Activated CD8-positive, alpha-beta memory T cell treated with anti-CD3 and anti-CD28 coated beads, Interleukin-2, amount 10 ng/mL, durations not matched to agents 7 days and 5 days (primary cell): ENCODE data around the gene USP12. TPM values are rescaled to one million over a fixed set of nuclear protein-coding genes. Genes with fewer than 3 reads are reported as not detected.
"Not testable (repeated sequence)": the region's sequence is repeated elsewhere in the genome, so short reads cannot be mapped to it uniquely, and the experiment has no call there.

ENCODE experiments used
- ATAC-seq: fragments of 150-1000 bp; cut with Tn5 transposase; one replicate; pipeline ENCODE4 v1.10.0; 2021; ENCODE audit warnings: moderate library complexity
- CTCF ChIA-PET: fragments of 350-600 bp; sonication (Branson Sonifier 250); formaldehyde crosslinking; loops from one replicate; lab custom pipeline; 2021; ENCODE audit warnings: antibody characterized with exemption; lab: Charles Lee
- DNase-seq: peaks from one replicate; pipeline ENCODE4 v3.0.0-alpha.2; 2020
- H3K27ac Mint-ChIP-seq: one replicate; pipeline ENCODE4 v1.8.0; 2021; ENCODE audit warnings: mild to moderate bottlenecking, mixed read lengths
- H3K27me3 Mint-ChIP-seq: one replicate; pipeline ENCODE4 v1.8.0; 2021; ENCODE audit warnings: mixed read lengths
- H3K36me3 Mint-ChIP-seq: one replicate; pipeline ENCODE4 v1.8.0; 2021; ENCODE audit warnings: mild to moderate bottlenecking, mixed read lengths
- H3K4me1 Mint-ChIP-seq: one replicate; pipeline ENCODE4 v1.8.0; 2021; ENCODE audit warnings: mixed read lengths
- H3K4me3 Mint-ChIP-seq: one replicate; pipeline ENCODE4 v1.8.0; 2021; ENCODE audit warnings: mild to moderate bottlenecking, moderate library complexity, mixed read lengths
- H3K9me3 Mint-ChIP-seq: one replicate; pipeline ENCODE4 v1.8.0; 2022; ENCODE audit warnings: low read depth, mixed read lengths
- total RNA-seq, 2 experiments: library from RNA; stranded (reverse); gene quantifications; one replicate each; pipeline ENCODE4 v1.2.3, GENCODE V29; 2021

Gene USP12
- total RNA-seq, 2 experiments from 2014 or later, result 32.0 to 38.9 TPM

DNA sequence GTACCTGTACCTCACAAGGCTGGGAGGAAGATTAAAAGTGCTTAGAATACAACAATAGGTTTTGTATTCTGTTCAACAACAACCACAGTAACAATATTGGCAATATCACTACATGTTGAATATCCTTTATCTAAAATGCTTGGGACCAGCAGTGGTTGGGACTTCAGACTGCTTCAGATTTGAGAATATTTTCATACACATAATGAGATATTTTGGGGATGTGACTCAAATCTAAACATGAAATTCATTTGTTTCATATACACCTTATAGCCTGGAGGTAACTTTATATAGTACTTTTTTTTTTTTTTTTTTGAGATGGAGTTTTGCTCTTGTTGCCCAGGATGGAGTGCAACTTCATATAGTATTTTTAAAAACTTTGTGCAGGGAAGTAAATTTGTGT is 73.9 kb downstream of the USP12 start:
- CTCF ChIA-PET, result no interaction called here
- H3K4me3 Mint-ChIP-seq, result no peak overlapping the region
- no peaks in the 10 kb centered on the region for H3K9me3 Mint-ChIP-seq
- peaks cover 32% of the 10 kb centered on the region for H3K4me1 Mint-ChIP-seq
- peaks cover 56% of the 10 kb centered on the region for H3K36me3 Mint-ChIP-seq
- no peak overlapping the region for H3K27ac Mint-ChIP-seq
- no peaks in the 10 kb centered on the region for H3K27me3 Mint-ChIP-seq
- ATAC-seq, result no peak
- DNase-seq, result no peak

DNA sequence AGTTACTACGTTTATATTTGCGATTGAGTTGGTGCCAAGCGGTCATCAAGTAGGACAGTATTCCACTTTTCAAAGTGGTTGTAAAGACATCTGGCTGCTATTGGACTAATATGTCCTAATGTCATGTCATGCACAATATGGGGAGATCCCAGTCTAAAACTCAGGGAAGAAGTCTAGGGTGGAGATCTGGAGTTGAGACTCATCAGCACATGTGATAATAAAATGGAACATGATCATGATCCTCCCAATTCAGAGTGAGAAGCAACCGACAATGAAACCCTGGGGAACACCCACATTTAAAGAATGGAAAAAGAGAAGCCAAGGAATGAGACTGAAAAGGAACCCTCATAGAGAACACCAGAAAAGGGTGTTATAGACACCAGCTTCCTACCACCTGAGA is 80.2 kb downstream of the USP12 start:
- Mint-ChIP-seq H3K9me3 (no peaks in the 10 kb centered on the region), H3K4me1 (peaks cover 5% of the 10 kb centered on the region), H3K27me3 (no peaks in the 10 kb centered on the region), H3K36me3 (peaks cover 64% of the 10 kb centered on the region), H3K4me3 (no peak overlapping the region), H3K27ac (no peak overlapping the region)
- CTCF ChIA-PET, result interaction anchor here (1.4 kb wide), 1 partner anchor 41 kb away, joined by 3 read pairs; no protein-coding TSS in a partner anchor
- DNase-seq, result no peak
- no peak for ATAC-seq

DNA sequence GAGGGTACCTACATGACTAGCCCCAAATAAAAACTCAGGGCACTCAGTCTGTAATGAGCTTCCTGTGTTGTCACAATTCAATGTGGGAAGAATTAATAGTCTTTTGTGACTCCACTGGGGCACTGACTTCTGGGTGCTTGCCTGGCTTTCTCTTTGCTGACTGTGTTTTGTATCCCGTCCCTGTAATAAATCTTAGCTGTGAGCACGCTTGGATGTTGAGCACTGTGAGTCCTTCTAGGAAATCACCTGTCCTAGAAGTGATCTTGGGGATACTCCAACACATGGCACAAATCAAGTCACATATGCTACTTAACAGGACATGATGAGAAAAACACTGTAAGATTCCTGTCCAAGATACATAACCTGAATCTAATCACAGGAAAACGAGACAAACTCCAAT is 83.0 kb downstream of the USP12 start:
- no peak for DNase-seq
- CTCF ChIA-PET, result interaction anchor here (0.6 to 1.0 kb wide), 2 partner anchors 26 to 155 kb away, joined by 3 read pairs; no protein-coding TSS in a partner anchor
- no peaks in the 10 kb centered on the region for H3K27me3 Mint-ChIP-seq
- no peaks in the 10 kb centered on the region for H3K9me3 Mint-ChIP-seq
- H3K36me3 Mint-ChIP-seq, result peaks cover 62% of the 10 kb centered on the region
- no peak for ATAC-seq
- peaks cover 8% of the 10 kb centered on the region for H3K4me1 Mint-ChIP-seq
- no peak overlapping the region for H3K4me3 Mint-ChIP-seq
- no peak overlapping the region for H3K27ac Mint-ChIP-seq

DNA sequence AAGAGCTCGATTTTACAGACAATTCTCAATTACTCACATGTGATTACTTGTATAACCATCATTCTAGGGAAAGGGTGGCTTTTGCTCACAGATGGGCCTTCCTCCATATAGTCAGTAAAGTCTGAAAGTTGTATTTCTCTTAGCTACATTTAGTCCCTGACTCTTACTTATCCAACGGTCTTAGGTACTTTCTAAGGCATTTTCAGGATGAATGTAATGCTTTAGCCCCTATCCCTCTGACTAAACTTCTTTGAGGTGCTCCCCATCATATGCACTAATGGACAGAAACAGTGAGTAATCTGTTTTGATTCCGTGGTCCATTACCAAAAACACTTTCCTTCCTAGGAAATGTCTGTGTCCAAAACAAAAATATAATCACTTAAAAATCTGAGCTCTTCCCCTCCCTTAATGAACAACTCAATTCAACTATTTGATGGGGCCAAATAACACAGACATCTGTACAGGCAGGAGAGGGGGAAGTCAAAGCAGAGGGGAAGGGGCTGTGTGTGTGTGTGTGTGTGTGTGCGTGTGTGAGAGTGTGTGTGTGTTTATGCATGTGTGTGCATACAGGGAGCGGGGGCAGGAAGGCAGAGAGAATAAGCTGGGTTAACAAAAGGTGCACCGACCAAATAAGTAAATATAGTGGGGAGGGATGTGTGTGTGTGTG is 84.9 kb downstream of the USP12 start:
- peaks cover 58% of the 10 kb centered on the region for H3K36me3 Mint-ChIP-seq
- H3K4me3 Mint-ChIP-seq, result no peak overlapping the region
- DNase-seq (no peak), ATAC-seq (no peak)
- CTCF ChIA-PET, result interaction anchor here (1.1 kb wide), 1 partner anchor 79 kb away, joined by 3 read pairs; no protein-coding TSS in a partner anchor
- peaks cover 17% of the 10 kb centered on the region for H3K4me1 Mint-ChIP-seq
- no peaks in the 10 kb centered on the region for H3K9me3 Mint-ChIP-seq
- H3K27ac Mint-ChIP-seq, result no peak overlapping the region
- no peaks in the 10 kb centered on the region for H3K27me3 Mint-ChIP-seq

DNA sequence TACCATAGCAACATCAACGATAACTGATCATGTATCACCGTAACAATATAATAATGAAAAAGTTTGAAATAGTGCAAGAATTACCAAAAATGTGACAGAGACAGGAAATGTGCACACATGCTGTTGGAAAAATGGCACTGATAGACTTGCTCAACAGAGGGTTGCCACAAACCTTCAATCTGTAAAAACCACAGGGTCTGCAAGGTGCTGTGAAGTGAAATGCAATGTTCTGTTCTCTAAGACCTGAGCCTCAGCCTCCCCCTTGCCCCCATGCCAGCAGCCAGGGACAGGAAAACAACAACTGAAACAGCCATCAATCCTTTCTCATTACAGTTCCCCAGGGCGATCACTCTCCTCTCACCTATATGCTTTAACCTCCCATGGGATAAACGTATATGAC is 88.4 kb downstream of the USP12 start:
- DNase-seq (no peak), ATAC-seq (no peak)
- no peaks in the 10 kb centered on the region for H3K27me3 Mint-ChIP-seq
- H3K4me3 Mint-ChIP-seq, result no peak overlapping the region
- no peak overlapping the region for H3K27ac Mint-ChIP-seq
- CTCF ChIA-PET, result no interaction called here
- peaks cover 45% of the 10 kb centered on the region for H3K36me3 Mint-ChIP-seq
- no peaks in the 10 kb centered on the region for H3K9me3 Mint-ChIP-seq
- peaks cover 39% of the 10 kb centered on the region for H3K4me1 Mint-ChIP-seq

DNA sequence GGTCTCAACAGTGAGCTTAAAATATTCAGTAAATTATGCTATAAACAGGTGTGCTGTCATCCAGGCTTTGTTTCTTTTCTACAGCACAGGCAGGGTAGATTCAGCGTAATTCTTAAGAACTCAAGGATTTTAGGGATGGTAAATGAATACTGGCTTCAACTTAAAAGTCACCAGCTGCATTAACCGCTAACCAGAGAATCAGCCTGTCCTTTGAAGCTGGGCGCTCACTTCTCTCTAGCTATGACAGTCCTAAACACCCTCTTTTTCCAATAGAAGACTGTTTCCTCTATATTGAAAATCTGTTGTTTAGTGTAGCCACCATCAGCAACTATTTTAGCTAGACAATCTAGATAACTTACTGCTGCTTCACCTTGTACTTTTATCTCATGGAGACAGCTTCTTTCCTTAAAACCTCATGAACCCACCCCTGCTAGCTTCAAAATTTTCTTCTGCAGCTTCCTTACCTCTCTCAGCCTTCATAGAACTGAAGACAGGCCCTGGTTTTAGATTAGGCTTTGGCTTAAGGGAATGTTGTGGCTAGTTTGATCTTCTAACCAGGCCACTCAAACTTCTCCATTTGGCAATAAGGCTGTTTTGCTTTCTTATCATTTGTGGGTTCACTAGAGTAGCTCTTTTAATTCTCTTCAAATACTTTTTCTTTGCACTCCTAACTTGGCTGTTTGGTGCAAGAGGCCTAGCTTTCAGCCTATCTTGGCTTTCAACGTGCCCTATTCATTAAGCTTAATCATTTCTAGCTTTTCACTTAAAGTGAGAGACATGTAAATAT is 89.5 kb downstream of the USP12 start:
- no peaks in the 10 kb centered on the region for H3K27me3 Mint-ChIP-seq

DNA sequence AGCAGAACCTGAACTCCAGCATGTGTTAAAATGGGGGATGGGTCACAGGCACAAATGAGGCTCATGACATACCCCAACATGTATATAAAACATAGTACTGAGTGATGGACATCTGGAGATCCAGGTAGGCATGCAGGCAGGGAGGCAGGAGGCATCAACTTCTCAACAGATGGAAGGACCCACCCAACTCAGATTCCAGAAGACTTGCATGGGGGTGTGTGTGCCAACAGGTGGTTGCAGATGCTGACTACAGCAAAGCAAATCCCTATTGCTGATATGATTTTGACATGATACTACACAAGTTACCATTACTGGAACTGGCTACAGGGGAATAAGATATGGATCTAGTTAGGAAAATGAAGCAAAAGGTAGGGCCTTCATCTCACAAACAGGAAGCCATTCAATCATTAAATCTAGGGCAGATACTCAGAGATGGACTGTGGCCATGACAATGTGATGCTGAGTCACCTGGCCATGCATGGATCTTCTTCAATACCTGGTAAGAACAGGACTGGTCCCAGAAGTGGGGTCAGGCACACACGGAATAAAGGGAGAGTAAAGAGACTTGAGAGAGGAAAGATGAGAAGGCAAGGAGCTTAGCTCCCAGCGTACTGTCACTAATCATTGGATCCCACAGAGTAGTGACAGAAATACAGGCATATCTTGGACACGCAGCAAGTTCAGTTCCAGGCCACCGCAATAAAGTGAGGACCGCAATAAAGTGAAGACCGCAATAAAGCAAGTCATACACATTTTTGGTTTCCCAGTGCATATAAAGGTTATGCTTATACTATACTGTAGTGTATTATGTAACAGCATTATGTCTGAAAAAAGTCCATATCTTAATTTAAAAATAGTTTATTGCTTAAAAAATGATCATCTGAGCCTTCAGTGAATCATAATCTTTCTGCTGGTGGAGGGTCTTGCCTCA is 91.3 kb downstream of the USP12 start:
- H3K4me3 Mint-ChIP-seq, result no peak overlapping the region
- CTCF ChIA-PET, result interaction anchor here (1.4 kb wide), 1 partner anchor 13 kb away, joined by 3 read pairs; no protein-coding TSS in a partner anchor
- H3K27ac Mint-ChIP-seq, result no peak overlapping the region
- H3K27me3 Mint-ChIP-seq, result no peaks in the 10 kb centered on the region
- peaks cover 38% of the 10 kb centered on the region for H3K36me3 Mint-ChIP-seq
- peaks cover 38% of the 10 kb centered on the region for H3K4me1 Mint-ChIP-seq
- DNase-seq (no peak), ATAC-seq (peak; percentile 23)
- H3K9me3 Mint-ChIP-seq, result no peaks in the 10 kb centered on the region

More for the DNA sequence above, 89.5 kb downstream of the USP12 start:
- ATAC-seq, result no peak
- peaks cover 42% of the 10 kb centered on the region for H3K4me1 Mint-ChIP-seq
- no peak overlapping the region for H3K4me3 Mint-ChIP-seq
- H3K36me3 Mint-ChIP-seq, result peaks cover 43% of the 10 kb centered on the region
- H3K9me3 Mint-ChIP-seq, result no peaks in the 10 kb centered on the region
- no peak overlapping the region for H3K27ac Mint-ChIP-seq
- DNase-seq, result no peak
- CTCF ChIA-PET, result no interaction called here

DNA sequence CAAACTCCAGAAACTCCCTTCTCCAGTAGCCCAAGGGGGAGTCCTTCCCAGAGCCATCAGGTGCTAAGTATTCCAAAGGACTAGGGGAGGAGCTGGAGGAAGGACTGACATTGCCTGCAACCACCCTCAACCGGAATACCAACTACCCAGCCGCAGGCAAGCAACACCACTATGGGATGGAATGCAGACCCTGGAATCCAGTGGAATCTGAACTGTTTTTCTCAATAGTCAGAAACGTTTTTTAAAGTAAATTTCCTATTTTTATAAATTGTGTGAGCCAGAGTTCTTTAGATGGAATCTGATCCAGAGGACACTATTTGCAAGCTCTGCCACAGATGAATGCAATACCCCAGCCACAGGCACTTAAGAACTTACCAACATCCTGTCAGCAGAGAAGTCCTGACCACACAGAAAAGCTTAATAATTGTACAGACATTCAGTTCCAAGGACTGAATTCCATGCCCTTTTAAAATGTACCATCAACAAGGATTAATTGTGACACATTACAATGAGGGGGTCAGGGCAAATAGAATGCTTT is 92.1 kb downstream of the USP12 start:
- no peaks in the 10 kb centered on the region for H3K27me3 Mint-ChIP-seq
- H3K9me3 Mint-ChIP-seq, result no peaks in the 10 kb centered on the region
- DNase-seq, result no peak
- ATAC-seq, result peak; percentile 36
- peaks cover 36% of the 10 kb centered on the region for H3K4me1 Mint-ChIP-seq
- CTCF ChIA-PET, result interaction anchor here (1.4 kb wide), 1 partner anchor 12 kb away, joined by 3 read pairs; no protein-coding TSS in a partner anchor
- peaks cover 37% of the 10 kb centered on the region for H3K36me3 Mint-ChIP-seq
- H3K27ac Mint-ChIP-seq, result peak overlapping the region; percentile 25
- H3K4me3 Mint-ChIP-seq, result no peak overlapping the region

DNA sequence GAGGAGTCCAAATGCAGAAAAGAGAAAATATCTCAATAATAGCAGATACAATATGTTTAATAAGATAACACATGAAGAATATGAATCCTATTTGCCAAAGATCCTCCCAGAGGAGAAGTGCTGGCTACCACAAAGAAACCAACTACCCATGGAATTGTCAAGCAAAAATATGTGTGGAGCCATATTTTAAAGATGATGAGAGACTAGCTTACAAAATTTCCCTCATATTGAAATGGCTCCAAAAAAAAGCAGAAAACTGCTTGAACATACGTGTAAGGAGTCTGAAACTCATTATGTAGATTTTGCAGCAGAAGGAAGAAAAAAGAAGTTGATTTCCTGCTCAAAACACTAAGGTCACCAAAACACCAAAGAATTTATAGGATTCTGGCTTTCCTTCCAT is 94.2 kb downstream of the USP12 start:
- DNase-seq, result no peak
- no peak overlapping the region for H3K4me3 Mint-ChIP-seq
- no peaks in the 10 kb centered on the region for H3K27me3 Mint-ChIP-seq
- H3K9me3 Mint-ChIP-seq, result no peaks in the 10 kb centered on the region
- CTCF ChIA-PET, result no interaction called here
- peaks cover 28% of the 10 kb centered on the region for H3K4me1 Mint-ChIP-seq
- ATAC-seq, result no peak
- H3K36me3 Mint-ChIP-seq, result peaks cover 43% of the 10 kb centered on the region
- H3K27ac Mint-ChIP-seq, result no peak overlapping the region

DNA sequence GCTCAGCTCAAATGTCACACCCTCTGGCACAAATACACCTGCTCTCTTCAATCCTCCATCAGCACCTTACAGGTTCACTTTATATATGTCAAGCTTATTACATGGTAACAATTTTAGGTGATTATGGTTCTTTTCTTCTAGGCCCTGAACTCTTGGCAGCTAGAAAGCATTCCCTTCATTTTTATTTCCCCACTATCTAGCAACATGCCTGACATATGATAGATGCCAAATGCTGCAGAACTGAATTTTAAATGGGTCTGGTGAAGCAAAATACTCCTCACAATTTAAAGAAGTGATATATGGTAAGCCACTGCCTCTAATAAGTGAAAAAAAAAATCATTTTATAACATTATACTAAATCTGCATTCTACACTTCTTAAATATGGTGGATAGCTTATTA is 95.2 kb downstream of the USP12 start:
- Mint-ChIP-seq H3K27me3 (no peaks in the 10 kb centered on the region), H3K27ac (no peak overlapping the region), H3K9me3 (no peaks in the 10 kb centered on the region), H3K4me3 (no peak overlapping the region), H3K36me3 (peaks cover 45% of the 10 kb centered on the region), H3K4me1 (peaks cover 26% of the 10 kb centered on the region)
- DNase-seq (no peak), ATAC-seq (no peak)
- CTCF ChIA-PET, result no interaction called here

DNA sequence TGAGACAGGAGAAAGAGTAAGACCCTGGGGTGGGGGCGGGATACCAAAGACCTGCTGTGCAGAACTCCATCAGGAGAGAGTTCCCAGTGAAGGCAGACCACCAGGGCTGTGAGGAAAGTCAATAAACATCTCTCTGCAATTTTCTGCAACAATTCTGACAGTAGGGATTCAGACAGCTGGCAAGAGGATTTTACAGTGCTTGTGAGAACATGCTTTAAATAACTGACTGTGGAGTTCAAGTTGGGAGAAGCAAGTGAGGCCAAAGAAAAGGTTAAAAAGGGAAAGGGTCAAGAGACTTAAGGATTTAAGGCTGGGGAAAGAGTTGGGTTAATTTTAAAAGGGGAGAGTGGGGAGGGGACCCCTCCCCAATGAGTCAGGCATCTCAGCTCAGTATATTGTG is 98.4 kb downstream of the USP12 start:
- Mint-ChIP-seq H3K4me1 (peaks cover 4% of the 10 kb centered on the region), H3K4me3 (no peak overlapping the region), H3K27me3 (no peaks in the 10 kb centered on the region), H3K36me3 (peaks cover 49% of the 10 kb centered on the region), H3K9me3 (no peaks in the 10 kb centered on the region), H3K27ac (no peak overlapping the region)
- ATAC-seq (no peak), DNase-seq (no peak)
- CTCF ChIA-PET, result interaction anchor here (1.7 kb wide), 1 partner anchor 88 kb away, joined by 4 read pairs; no protein-coding TSS in a partner anchor

DNA sequence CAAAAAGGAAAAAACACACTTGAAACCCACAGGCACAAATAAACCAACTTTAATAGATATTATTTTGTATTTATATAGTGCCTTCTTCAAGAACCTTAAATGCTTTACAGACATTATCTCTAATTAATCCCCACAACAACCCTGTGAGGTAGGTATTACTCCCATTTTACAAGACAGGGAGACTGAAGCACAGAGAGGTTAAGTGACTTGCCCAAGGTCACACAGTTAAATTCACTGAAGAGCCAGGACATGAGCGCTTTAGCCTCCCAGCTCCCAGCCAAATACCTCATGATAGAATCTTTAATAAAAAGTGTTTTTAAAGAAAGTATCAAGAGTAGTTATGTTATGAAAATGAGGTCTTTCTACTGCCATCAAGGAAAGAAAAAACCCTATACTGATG is 105.5 kb downstream of the USP12 start:
- H3K27ac Mint-ChIP-seq, H3K27me3 Mint-ChIP-seq, DNase-seq, H3K4me1 Mint-ChIP-seq, H3K4me3 Mint-ChIP-seq, ATAC-seq, H3K9me3 Mint-ChIP-seq: not testable (repeated sequence)
- peaks cover 44% of the 10 kb centered on the region for H3K36me3 Mint-ChIP-seq
- CTCF ChIA-PET, result interaction anchor here (1.1 to 1.2 kb wide), 2 partner anchors 10 to 81 kb away, joined by 3 read pairs; no protein-coding TSS in a partner anchor
